HepG2 (cell line): Measurements from ENCODE around the gene BSND. TPM values are rescaled to one million over a fixed set of nuclear protein-coding genes. Genes with fewer than 3 reads are reported as not detected.

ENCODE experiments used
- ATAC-seq: fragments of 200-7000 bp; cut with Tn5 transposase; 3 replicates; pipeline ENCODE4 v1.9.1; 2020; ENCODE audit warnings: mild to moderate bottlenecking, moderate library complexity
- BruUV-seq: library from RNA; stranded (reverse); fragments of 400-500 nt; replicated peaks from 2 replicates; lab custom pipeline; 2021; lab: Mats Ljungman, UMichigan
- CTCF ChIA-PET: fragments of 300-600 bp; formaldehyde crosslinking; extraction: SDS; loops from one replicate; lab custom pipeline; 2021; ENCODE audit warnings: low total read pairs, inconsistent platforms, low intra/inter-chr PET ratio; lab: Yijun Ruan, JAX
- POLR2A ChIA-PET: fragments of 350-600 bp; sonication (Branson Sonifier 250); formaldehyde crosslinking; loops from one replicate; lab custom pipeline; 2020; ENCODE audit warnings: antibody characterized with exemption, inconsistent platforms; lab: Yijun Ruan, JAX
- DNase-seq: peaks from one replicate; pipeline ENCODE4 v3.0.0-alpha.2; 2015; ENCODE audit warnings: low spot score
- FAIRE-seq: peaks from 3 replicates; lab custom pipeline; 2011; peaks lifted over from hg19 to GRCh38; lab: Jason Lieb, UNC
- H2AFZ ChIP-seq: one replicate; pipeline ENCODE4 v1.6.1; 2011; ENCODE audit warnings: low read length, inconsistent platforms
- H3K27ac ChIP-seq: fragments of 300-600 bp; 3 replicates; pipeline ENCODE4 v1.8.0; 2011; ENCODE audit warnings: mixed run types, mild to moderate bottlenecking, mixed read lengths, low read length, inconsistent platforms; ENCODE audit not compliant: insufficient read depth; ENCODE audit errors: extremely low read length
- H3K27me3 ChIP-seq, 2 experiments: fragments of 200-600 bp in 1 of 2; 2 replicates in 1 of 2; 3 replicates in 1 of 2; pipeline versions ENCODE4 v1.6.0 to v1.8.0; 2011; ENCODE audit warnings: low read length in 2 of 2, mild to moderate bottlenecking in 2 of 2, moderate library complexity in 2 of 2, inconsistent platforms in 1 of 2; ENCODE audit not compliant: insufficient read depth in 2 of 2, control insufficient read depth in 1 of 2
- H3K36me3 ChIP-seq, 2 experiments: fragments of 200-600 bp in 1 of 2; replicated peaks in 1 of 2; 2 replicates in 1 of 2; 3 replicates in 1 of 2; pipeline versions ENCODE4 v1.5.1 to v1.8.0; 2011; ENCODE audit warnings: low read length in 2 of 2, inconsistent platforms in 1 of 2; ENCODE audit not compliant: insufficient read depth in 2 of 2, control insufficient read depth in 1 of 2
- H3K4me1 ChIP-seq: 2 replicates; pipeline ENCODE4 v1.5.1; 2012; ENCODE audit warnings: low read length, inconsistent platforms; ENCODE audit not compliant: insufficient read depth
- H3K4me2 ChIP-seq: 2 replicates; pipeline ENCODE4 v1.6.0; 2011; ENCODE audit warnings: low read depth, low read length, inconsistent platforms
- H3K4me3 ChIP-seq, 3 experiments: fragments of 200-600 bp in 1 of 3; sonication (generic), shearing (Covaris generic) in 1 of 3; replicated peaks in 1 of 3; 2 replicates each; pipeline ENCODE4 v1.5.1; 2011 to 2016; ENCODE audit warnings: low read length in 3 of 3, inconsistent platforms in 2 of 3, low read depth in 2 of 3, mild to moderate bottlenecking in 2 of 3, control low read depth in 1 of 3, mixed read lengths in 1 of 3; ENCODE audit not compliant: insufficient read depth in 1 of 3
- H3K79me2 ChIP-seq: one replicate; pipeline ENCODE4 v1.6.1; 2011; ENCODE audit warnings: low read length, inconsistent platforms; ENCODE audit not compliant: insufficient read depth
- H3K9ac ChIP-seq: 2 replicates; pipeline ENCODE4 v1.6.0; 2011; ENCODE audit warnings: mild to moderate bottlenecking, low read depth, low read length, inconsistent platforms; ENCODE audit not compliant: insufficient read depth
- H3K9me3 ChIP-seq: 2 replicates; pipeline ENCODE4 v1.5.1; 2012; ENCODE audit warnings: mild to moderate bottlenecking, low read length
- H4K20me1 ChIP-seq: 2 replicates; pipeline ENCODE4 v1.6.0; 2011; ENCODE audit warnings: inconsistent platforms, mild to moderate bottlenecking, low read length, moderate library complexity; ENCODE audit not compliant: insufficient read depth
- GABPA ChIP-seq, 2 experiments: IDR thresholded peaks; 2 replicates each; pipeline ENCODE4 v1.6.1; 2011 to 2016; ENCODE audit warnings: low read depth in 2 of 2, low read length in 1 of 2, missing biosample characterization in 1 of 2, missing genetic modification characterization in 1 of 2
- TCF7 ChIP-seq: sonication (generic); IDR thresholded peaks from 2 replicates; pipeline ENCODE4 v1.6.1; 2016; ENCODE audit warnings: antibody characterized with exemption, low read depth
- ZNF180 ChIP-seq: sonication (generic); formaldehyde crosslinking; IDR thresholded peaks from 2 replicates; pipeline ENCODE4 v1.4.0; 2020; ENCODE audit warnings: low read depth, missing genetic modification reagents, borderline replicate concordance
- ZNF646 ChIP-seq: sonication (generic); formaldehyde crosslinking; IDR thresholded peaks from 2 replicates; pipeline ENCODE4 v1.9.0; 2021; ENCODE audit warnings: mild to moderate bottlenecking, missing genetic modification reagents
- WGBS: methylation state at CpG from one replicate; pipeline ENCODE4 v1.1.6; 2017; ENCODE audit warnings: low lambda C conversion rate; 5-methylcytosine and 5-hydroxymethylcytosine counted together
- in situ Hi-C: cut with HindIII; loops from 2 replicates; pipeline ENCODE4 v1.10.0; 2017; ENCODE audit warnings: low pct_unique_long_range_greater_than_20kb; ENCODE audit not compliant: extremely low pct_ligation_motif_present
- intact Hi-C: fragments of 100-400 bp; cut with micrococcal nuclease; formaldehyde crosslinking; loops from one replicate; pipeline ENCODE4 v1.10.0; 2022; ENCODE audit not compliant: unreplicated experiment
- polyA plus RNA-seq, 8 experiments: library from polyadenylated mRNA; depleted of rRNA in 3 of 8; stranded (reverse) in 7 of 8; unstranded in 1 of 8; fragments of >200 nt; fragmentation: Illumina TruSeq in 4 of 8; extraction: Trizol in 4 of 8; gene quantifications; 2 replicates each; pipeline versions ENCODE4 v1.2.1 to v1.2.3, GENCODE V29; 2011 to 2016; ENCODE audit warnings: low read depth in 4 of 8, missing spikeins in 1 of 8, mixed read lengths in 1 of 8; ENCODE audit not compliant: insufficient read depth in 1 of 8
- total RNA-seq, 5 experiments: library from RNA; depleted of rRNA; stranded (reverse); fragments of >200 nt; fragmentation: Illumina TruSeq; extraction: Trizol; gene quantifications; 2 replicates each; pipeline ENCODE4 v1.2.3, GENCODE V29; 2016; ENCODE audit warnings: low read depth in 1 of 5

Gene BSND
- total and polyA plus RNA-seq, 2 of the 13 experiments (the other 11 are each of a cell fraction or from before 2014, with no cell fraction given): not detected

DNA sequence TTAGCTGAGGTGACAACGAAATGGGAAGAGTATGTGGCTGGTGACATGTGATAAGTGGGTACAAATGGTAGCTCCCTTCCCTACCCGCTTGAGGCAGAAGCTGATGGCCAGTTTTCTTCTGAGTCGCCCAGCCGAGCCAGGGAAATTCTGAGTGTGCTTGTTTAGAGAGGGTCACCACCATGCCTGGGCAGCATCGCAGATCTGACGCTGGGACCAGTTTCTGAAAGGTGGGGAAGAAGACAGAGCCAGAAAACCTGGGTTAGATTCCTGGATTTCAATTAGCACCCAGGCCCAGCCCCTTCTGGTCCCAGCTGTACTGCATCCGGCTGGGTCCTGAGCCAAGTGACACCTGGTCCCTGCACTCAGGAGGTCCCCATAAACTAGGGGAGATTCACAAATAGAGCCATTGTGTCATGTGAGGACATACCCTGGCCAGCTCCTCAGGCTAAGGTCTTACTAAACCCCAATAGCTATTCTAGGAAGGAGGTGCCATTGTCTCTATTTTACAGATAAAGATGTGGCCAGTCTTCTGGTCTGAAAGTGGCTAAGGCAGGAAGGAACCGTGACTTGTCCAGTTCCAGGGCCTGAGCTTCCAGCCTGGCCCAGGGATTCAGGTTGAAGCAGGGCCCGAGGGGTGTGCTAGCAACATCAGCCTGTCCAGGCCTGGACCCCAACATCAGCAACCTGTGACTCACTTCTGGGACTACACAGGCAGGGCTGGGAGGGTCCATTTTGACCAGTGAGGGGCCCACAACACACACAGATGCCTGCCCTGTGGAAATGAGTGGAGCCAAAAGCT is 20.0 kb upstream of the BSND start:
- intact Hi-C loops: no loop called here
- no peak overlapping the region for H3K27ac ChIP-seq
- H2AFZ ChIP-seq: no peak overlapping the region
- no peak overlapping the region for H3K4me2 ChIP-seq
- peaks cover 9 to 57% of the 10 kb centered on the region in 2 experiments for H3K27me3 ChIP-seq
- FAIRE-seq (no peak), ATAC-seq (no peak), DNase-seq (no peak)
- H3K9me3 ChIP-seq: no peaks in the 10 kb centered on the region
- ChIA-PET CTCF (no interaction called here), POLR2A (no interaction called here)
- WGBS: 43% methylated on average over 9 of the region's 9 CpGs
- peaks cover 15% of the 10 kb centered on the region for H3K4me1 ChIP-seq
- no peak overlapping the region for H3K9ac ChIP-seq
- TF ChIP-seq ZNF180 (CRISPR knock-in tag): no peak
- no peak for TF ChIP-seq TCF7
- TF ChIP-seq ZNF646 (CRISPR knock-in tag): no peak
- TF ChIP-seq GABPA (IDR thresholded peaks at IDR 0.05; ENCODE audit: low read depth, low read length): no peak
- no peak for TF ChIP-seq GABPA (CRISPR knock-in tag; IDR thresholded peaks at IDR 0.05; ENCODE audit: low read depth)
- H3K36me3 ChIP-seq: no peaks in the 10 kb centered on the region
- H3K4me3 ChIP-seq: no peak overlapping the region
- in situ Hi-C loops: no loop called here
- no TSS peak for BruUV-seq
- no peaks in the 10 kb centered on the region for H4K20me1 ChIP-seq
- no peaks in the 10 kb centered on the region for H3K79me2 ChIP-seq
